ENCODE results near the gene WAC. TPM values are rescaled to one million over a fixed set of nuclear protein-coding genes. Genes with fewer than 3 reads are reported as not detected.
A peak's percentile ranks its signal among the peaks of the same experiment; 100 is the strongest.

WAC gene
- total and polyA plus RNA-seq, 2 of the 13 experiments (the other 11 are each of a cell fraction or from before 2014, with no cell fraction given) = 69.1 to 96.2 TPM

GRCh38 chr10:28532337-28533185 is at the start of gene WAC (continued):
- TF ChIP-seq NFAT5 (CRISPR knock-in tag; IDR thresholded peaks at IDR 0.05) (no peak), ZNF724P (CRISPR knock-in tag; IDR thresholded peaks at IDR 0.05; ENCODE audit: borderline replicate concordance) (peak; percentile 69; the same call in 1 of the 2 replicates), PLRG1 (conservative IDR thresholded peaks at IDR 0.05) (no peak), HNF4G (IDR thresholded peaks at IDR 0.05; ENCODE audit: borderline replicate concordance, low read depth, low read length) (peak; percentile 38; the same call in 1 of the 2 replicates), HNF4G (CRISPR knock-in tag; IDR thresholded peaks at IDR 0.05; ENCODE audit: borderline replicate concordance, low read depth) (peak; percentile 25; the same call in 1 of the 2 replicates), ZNF549 (CRISPR knock-in tag; IDR thresholded peaks at IDR 0.05) (no peak), HNF1B (CRISPR knock-in tag; IDR thresholded peaks at IDR 0.05) (peak; percentile 97), FOXC1 (CRISPR knock-in tag; IDR thresholded peaks at IDR 0.05; ENCODE audit: borderline replicate concordance) (peak; percentile 83; the same call in 1 of the 2 replicates), SALL1 (CRISPR knock-in tag; IDR thresholded peaks at IDR 0.05) (peak; percentile 83), CBX5 (CRISPR knock-in tag; IDR thresholded peaks at IDR 0.05; ENCODE audit: borderline replicate concordance) (peak; percentile 63; the same call in 1 of the 2 replicates)
- TF ChIP-seq, protein P1, sequence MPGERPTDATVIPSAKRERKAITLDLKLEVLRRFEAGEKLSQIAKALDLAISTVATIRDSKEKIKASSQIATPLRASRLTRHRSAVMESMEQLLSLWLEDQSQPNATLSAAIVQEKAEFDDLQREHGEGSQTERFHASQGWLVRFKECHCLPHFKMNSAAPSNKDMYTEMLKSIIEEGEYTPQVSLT (CRISPR knock-in tag; IDR thresholded peaks at IDR 0.05; ENCODE audit: borderline replicate concordance, low read depth) = no peak; the same call in 1 of the 2 replicates
- TF ChIP-seq, protein P2, sequence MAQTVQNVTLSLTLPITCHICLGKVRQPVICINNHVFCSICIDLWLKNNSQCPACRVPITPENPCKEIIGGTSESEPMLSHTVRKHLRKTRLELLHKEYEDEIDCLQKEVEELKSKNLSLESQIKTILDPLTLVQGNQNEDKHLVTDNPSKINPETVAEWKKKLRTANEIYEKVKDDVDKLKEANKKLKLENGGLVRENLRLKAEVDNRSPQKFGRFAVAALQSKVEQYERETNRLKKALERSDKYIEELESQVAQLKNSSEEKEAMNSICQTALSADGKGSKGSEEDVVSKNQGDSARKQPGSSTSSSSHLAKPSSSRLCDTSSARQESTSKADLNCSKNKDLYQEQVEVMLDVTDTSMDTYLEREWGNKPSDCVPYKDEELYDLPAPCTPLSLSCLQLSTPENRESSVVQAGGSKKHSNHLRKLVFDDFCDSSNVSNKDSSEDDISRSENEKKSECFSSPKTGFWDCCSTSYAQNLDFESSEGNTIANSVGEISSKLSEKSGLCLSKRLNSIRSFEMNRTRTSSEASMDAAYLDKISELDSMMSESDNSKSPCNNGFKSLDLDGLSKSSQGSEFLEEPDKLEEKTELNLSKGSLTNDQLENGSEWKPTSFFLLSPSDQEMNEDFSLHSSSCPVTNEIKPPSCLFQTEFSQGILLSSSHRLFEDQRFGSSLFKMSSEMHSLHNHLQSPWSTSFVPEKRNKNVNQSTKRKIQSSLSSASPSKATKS (CRISPR knock-in tag; IDR thresholded peaks at IDR 0.05) = no peak
